WERI-Rb-1 (cell line): ENCODE data around the gene POMGNT1.

Source experiments
- DNase-seq: peaks from one replicate; pipeline ENCODE4 v3.0.0-alpha.2; 2020
- H3K27ac ChIP-seq: fragments of 250-450 bp; sonication (Bioruptor Pico); 2 replicates; pipeline ENCODE4 v1.5.1; 2020; ENCODE audit warnings: mild to moderate bottlenecking, moderate library complexity
- H3K27me3 ChIP-seq: fragments of 250-450 bp; sonication (Bioruptor Pico); 2 replicates; pipeline ENCODE4 v1.5.1; 2021; ENCODE audit warnings: mild to moderate bottlenecking, low read depth, moderate library complexity; ENCODE audit not compliant: insufficient read depth, severe bottlenecking
- H3K36me3 ChIP-seq: fragments of 250-450 bp; sonication (Bioruptor Pico); 2 replicates; pipeline ENCODE4 v1.5.1; 2020; ENCODE audit warnings: mild to moderate bottlenecking, moderate library complexity
- H3K4me3 ChIP-seq: 2 replicates; pipeline ENCODE4 v1.5.1; 2011; ENCODE audit warnings: low read depth, mild to moderate bottlenecking, control low read depth, low read length
- H3K9me3 ChIP-seq: fragments of 250-450 bp; sonication (Bioruptor Pico); 2 replicates; pipeline ENCODE4 v1.5.1; 2021; ENCODE audit warnings: mild to moderate bottlenecking, moderate library complexity; ENCODE audit not compliant: severe bottlenecking
- TF ChIP-seq, protein P1 (sequence below): IDR thresholded peaks from 2 replicates; pipeline ENCODE4 v1.5.1; 2011; ENCODE audit warnings: low read depth, mild to moderate bottlenecking, control low read depth, inconsistent platforms, low read length

POMGNT1 gene

DNA sequence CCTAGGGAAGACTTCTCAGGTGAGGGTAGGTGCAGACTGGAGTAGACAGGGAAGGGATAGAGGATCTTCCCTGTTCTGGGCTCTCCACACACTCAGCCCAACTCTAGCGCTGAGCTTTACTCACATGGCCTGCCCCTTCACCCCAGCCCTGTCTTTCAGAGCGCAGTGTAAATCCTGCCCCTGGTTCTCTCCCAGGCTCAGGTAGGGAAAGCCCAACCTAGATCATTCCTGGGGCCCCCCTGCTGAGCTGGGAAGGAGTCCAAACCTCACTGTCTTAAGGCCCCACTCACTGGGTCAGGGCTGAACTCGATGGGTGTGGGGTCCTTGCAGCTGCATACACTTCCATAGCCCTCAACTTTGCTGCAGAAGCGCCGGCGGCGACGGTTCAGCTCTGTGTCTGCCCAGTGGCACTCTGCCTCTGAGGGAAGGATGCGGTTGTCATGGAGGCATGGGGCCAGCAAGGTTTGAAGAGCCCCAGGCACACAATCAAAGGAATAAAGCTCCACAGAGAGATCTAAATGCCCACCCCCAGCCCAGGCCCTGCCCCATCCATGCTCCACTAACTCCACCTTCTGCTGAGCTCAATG is 4.2 kb downstream of the POMGNT1 start:
- Histone ChIP-seq H3K4me3 (no peak overlapping the region), H3K9me3 (no peaks in the 10 kb centered on the region), H3K36me3 (peaks cover 28% of the 10 kb centered on the region), H3K27ac (no peak overlapping the region), H3K27me3 (no peaks in the 10 kb centered on the region)
- TF ChIP-seq, protein P1, sequence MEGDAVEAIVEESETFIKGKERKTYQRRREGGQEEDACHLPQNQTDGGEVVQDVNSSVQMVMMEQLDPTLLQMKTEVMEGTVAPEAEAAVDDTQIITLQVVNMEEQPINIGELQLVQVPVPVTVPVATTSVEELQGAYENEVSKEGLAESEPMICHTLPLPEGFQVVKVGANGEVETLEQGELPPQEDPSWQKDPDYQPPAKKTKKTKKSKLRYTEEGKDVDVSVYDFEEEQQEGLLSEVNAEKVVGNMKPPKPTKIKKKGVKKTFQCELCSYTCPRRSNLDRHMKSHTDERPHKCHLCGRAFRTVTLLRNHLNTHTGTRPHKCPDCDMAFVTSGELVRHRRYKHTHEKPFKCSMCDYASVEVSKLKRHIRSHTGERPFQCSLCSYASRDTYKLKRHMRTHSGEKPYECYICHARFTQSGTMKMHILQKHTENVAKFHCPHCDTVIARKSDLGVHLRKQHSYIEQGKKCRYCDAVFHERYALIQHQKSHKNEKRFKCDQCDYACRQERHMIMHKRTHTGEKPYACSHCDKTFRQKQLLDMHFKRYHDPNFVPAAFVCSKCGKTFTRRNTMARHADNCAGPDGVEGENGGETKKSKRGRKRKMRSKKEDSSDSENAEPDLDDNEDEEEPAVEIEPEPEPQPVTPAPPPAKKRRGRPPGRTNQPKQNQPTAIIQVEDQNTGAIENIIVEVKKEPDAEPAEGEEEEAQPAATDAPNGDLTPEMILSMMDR: no peak
- DNase-seq: no peak

DNA sequence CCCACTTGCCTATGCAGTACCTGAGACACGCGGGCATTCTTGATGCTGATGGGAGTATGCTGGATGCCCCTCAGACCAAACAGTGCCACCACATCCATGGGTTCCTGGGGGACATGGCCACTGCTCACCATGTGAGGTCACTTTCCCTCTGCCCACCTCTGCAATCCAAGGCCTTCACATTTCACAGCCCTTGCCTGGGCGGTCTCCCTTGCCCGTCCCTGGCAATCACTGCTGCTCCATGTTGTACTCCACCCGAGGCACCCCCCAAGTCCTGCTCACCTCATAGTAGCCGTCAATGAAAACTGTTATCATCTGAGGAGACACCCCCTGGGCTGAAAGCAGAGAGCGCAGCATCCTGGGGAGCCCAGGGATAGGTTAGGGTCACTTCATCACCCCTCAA is 4.9 kb downstream of the POMGNT1 start:
- no peak for DNase-seq
- peaks cover 28% of the 10 kb centered on the region for H3K36me3 ChIP-seq
- H3K27ac ChIP-seq: no peak overlapping the region
- no peaks in the 10 kb centered on the region for H3K9me3 ChIP-seq
- TF ChIP-seq, protein P1: no peak
- H3K27me3 ChIP-seq: no peaks in the 10 kb centered on the region
- H3K4me3 ChIP-seq: no peak overlapping the region

DNA sequence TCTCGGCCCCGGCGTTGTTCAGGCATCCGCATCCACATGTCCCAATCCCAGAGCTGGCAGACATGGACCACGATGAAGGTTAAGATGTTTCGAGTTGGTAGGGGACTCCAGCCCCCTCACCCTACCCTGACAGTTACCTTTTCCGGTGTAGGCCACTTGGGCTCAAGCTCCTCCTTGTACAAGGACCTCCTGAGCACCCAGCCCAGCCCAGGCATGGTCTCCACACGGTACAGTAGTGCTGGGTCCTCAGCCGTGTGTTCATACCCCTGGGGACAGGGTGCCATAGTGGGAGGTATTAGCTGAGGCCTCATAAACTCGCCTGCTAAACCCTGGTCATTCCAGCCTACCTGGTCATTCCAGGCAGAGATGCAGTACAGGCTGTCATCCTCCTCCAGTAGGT is 6.1 kb downstream of the POMGNT1 start:
- no peak overlapping the region for H3K27ac ChIP-seq
- TF ChIP-seq, protein P1: no peak
- no peaks in the 10 kb centered on the region for H3K27me3 ChIP-seq
- peaks cover 28% of the 10 kb centered on the region for H3K36me3 ChIP-seq
- no peaks in the 10 kb centered on the region for H3K9me3 ChIP-seq
- no peak for DNase-seq
- H3K4me3 ChIP-seq: no peak overlapping the region

DNA sequence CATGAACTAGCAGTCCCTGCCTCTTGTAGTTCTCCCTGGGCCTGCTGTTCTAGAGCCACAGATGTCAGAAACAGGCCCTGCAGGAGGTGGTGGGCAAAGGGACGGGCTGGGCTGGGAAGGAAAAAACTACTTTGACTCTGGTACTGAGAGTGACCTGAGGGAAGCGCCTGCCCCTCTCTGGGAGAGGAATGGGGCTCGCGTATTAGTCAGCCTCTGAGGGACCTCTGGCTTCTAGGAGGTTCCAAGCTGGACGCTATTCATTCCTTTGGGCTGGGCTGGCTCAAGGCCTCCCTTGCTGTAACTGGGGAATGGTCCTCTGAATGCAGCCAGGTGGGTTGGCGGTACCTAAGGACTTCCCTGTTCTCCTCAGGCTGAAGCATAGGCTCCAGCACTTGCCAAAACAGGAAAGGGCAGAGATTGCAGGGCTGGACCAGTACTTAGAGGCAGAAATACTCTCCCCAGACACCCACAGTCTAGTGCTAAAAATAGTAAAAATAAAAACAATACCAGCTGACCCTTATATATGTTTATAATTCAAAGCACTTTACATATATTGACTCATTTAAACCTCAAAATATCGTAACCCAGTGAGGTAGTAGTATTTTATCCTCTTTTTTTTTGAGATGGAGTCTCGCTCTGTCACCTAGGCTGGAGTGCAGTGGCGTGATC is 7.1 kb downstream of the POMGNT1 start:
- Histone ChIP-seq H3K4me3 (no peak overlapping the region), H3K27me3 (no peaks in the 10 kb centered on the region), H3K27ac (no peak overlapping the region), H3K9me3 (no peaks in the 10 kb centered on the region), H3K36me3 (peaks cover 27% of the 10 kb centered on the region)
- TF ChIP-seq, protein P1: no peak
- DNase-seq: no peak

GRCh38 chr1:46190539-46190938 is 7.7 kb downstream of the POMGNT1 start:
- H3K9me3 ChIP-seq: no peaks in the 10 kb centered on the region
- H3K36me3 ChIP-seq: peaks cover 23% of the 10 kb centered on the region
- TF ChIP-seq, protein P1: no peak
- H3K27me3 ChIP-seq: no peaks in the 10 kb centered on the region
- H3K27ac ChIP-seq: no peak overlapping the region
- no peak for DNase-seq
- no peak overlapping the region for H3K4me3 ChIP-seq
